Measurements from ENCODE around the gene HDHD5. TPM values are rescaled to one million over a fixed set of nuclear protein-coding genes. Genes with fewer than 3 reads are reported as not detected.

HDHD5 gene
- 30.0 and 56.7 TPM in 2 replicates for total RNA-seq

GRCh38 chr22:17158568-17159503 is at the start of gene HDHD5:
HDHD5 (minus strand) TSS chr22:17159277; CDS start chr22:17159251, 26 bp downstream.

GRCh38 chr22:17121233-17122195 is 37.6 kb downstream of the HDHD5 start, which contains the start of gene TMEM121B:
TMEM121B (minus strand) TSS chr22:17121360; CDS start chr22:17121127, 233 bp downstream.

Other genes starting within 250 kb of the HDHD5 start
- not detected in 2 replicates for gene GAB4, start 151.1 kb downstream of the HDHD5 start, total RNA-seq
- 8.8 and 11.2 TPM in 2 replicates for gene IL17RA, start 74.3 kb downstream of the HDHD5 start, total RNA-seq
- gene TMEM121B, start 37.9 kb downstream of the HDHD5 start, total RNA-seq, result 0.47 TPM in 1 of 2 replicates, not detected in the other
- gene ADA2, start 60.2 kb upstream of the HDHD5 start, total RNA-seq, result 3.2 and 9.2 TPM in 2 replicates
- 0.58 and 1.2 TPM in 2 replicates for gene CECR2, start 210.2 kb upstream of the HDHD5 start, total RNA-seq

All from pericardium fibroblast (primary cell).